ENCODE data around the gene SLC43A3.

SLC43A3 gene

GRCh38 chr11:57395905-57396623 lies 30.9 kb downstream of the SLC43A3 start:
- no peak overlapping the region for H3K27ac ChIP-seq
- no peak overlapping the region for H3K4me3 ChIP-seq

GRCh38 chr11:57394203-57394965 lies 32.5 kb downstream of the SLC43A3 start:
- Histone ChIP-seq H3K4me3 (no peak overlapping the region), H3K27ac (no peak overlapping the region)

- Histone ChIP-seq H3K27ac (no peak overlapping the region), H3K4me3 (no peak overlapping the region)
Observed at GRCh38 chr11:57392763-57393105, 34.2 kb downstream of the SLC43A3 start.

- Histone ChIP-seq H3K27ac (no peak overlapping the region), H3K4me3 (no peak overlapping the region)
Observed at GRCh38 chr11:57392066-57392762, 34.7 kb downstream of the SLC43A3 start.

GRCh38 chr11:57391539-57391938 lies 35.4 kb downstream of the SLC43A3 start:
- Histone ChIP-seq H3K4me3 (no peak overlapping the region), H3K27ac (no peak overlapping the region)

GRCh38 chr11:57391111-57391510 lies 35.8 kb downstream of the SLC43A3 start:
- Histone ChIP-seq H3K4me3 (no peak overlapping the region), H3K27ac (no peak overlapping the region)

GRCh38 chr11:57390535-57390934 lies 36.4 kb downstream of the SLC43A3 start, which contains the start of gene PRG2:
TSS of gene PRG2 (minus strand) at chr11:57390650. CDS start at chr11:57389944, 706 bp downstream.
- no peak within 1 kb of the TSS for H3K27ac ChIP-seq
- H3K4me3 ChIP-seq, result no peak within 1 kb of the TSS

GRCh38 chr11:57387289-57388030 lies 39.5 kb downstream of the SLC43A3 start:
- no peak overlapping the region for H3K27ac ChIP-seq
- no peak overlapping the region for H3K4me3 ChIP-seq

GRCh38 chr11:57386178-57386940 lies 40.6 kb downstream of the SLC43A3 start:
- Histone ChIP-seq H3K4me3 (no peak overlapping the region), H3K27ac (no peak overlapping the region)

- Histone ChIP-seq H3K4me3 (no peak within 1 kb of the TSS), H3K27ac (no peak within 1 kb of the TSS)
Observed at GRCh38 chr11:57380975-57381374, 45.9 kb downstream of the SLC43A3 start, which contains the start of gene PRG3. TSS of gene PRG3 (minus strand) at chr11:57381150. CDS start at chr11:57380708, 442 bp downstream.

- no peak overlapping the region for H3K27ac ChIP-seq
- no peak overlapping the region for H3K4me3 ChIP-seq
Observed at GRCh38 chr11:57379732-57380131, 47.2 kb downstream of the SLC43A3 start.

GRCh38 chr11:57378186-57378585 lies 48.7 kb downstream of the SLC43A3 start:
- H3K4me3 ChIP-seq, result no peak overlapping the region
- no peak overlapping the region for H3K27ac ChIP-seq

GRCh38 chr11:57377107-57377506 lies 49.8 kb downstream of the SLC43A3 start:
- no peak overlapping the region for H3K27ac ChIP-seq
- no peak overlapping the region for H3K4me3 ChIP-seq

GRCh38 chr11:57376095-57377090 lies 50.5 kb downstream of the SLC43A3 start:
- H3K27ac ChIP-seq, result no peak overlapping the region
- no peak overlapping the region for H3K4me3 ChIP-seq

GRCh38 chr11:57375490-57375889 lies 51.4 kb downstream of the SLC43A3 start:
- H3K27ac ChIP-seq, result no peak overlapping the region

GRCh38 chr11:57374966-57375365 lies 52.0 kb downstream of the SLC43A3 start:
- no peak overlapping the region for H3K27ac ChIP-seq
- H3K4me3 ChIP-seq, result no peak overlapping the region

More at GRCh38 chr11:57375490-57375889, 51.4 kb downstream of the SLC43A3 start:
- no peak overlapping the region for H3K4me3 ChIP-seq

GRCh38 chr11:57373146-57373545 lies 53.8 kb downstream of the SLC43A3 start:
- Histone ChIP-seq H3K27ac (no peak overlapping the region), H3K4me3 (no peak overlapping the region)

GRCh38 chr11:57370941-57371340 lies 56.0 kb downstream of the SLC43A3 start:
- no peak overlapping the region for H3K27ac ChIP-seq
- H3K4me3 ChIP-seq, result no peak overlapping the region
